ENCODE results near the gene MYPOP. TPM values are rescaled to one million over a fixed set of nuclear protein-coding genes. Genes with fewer than 3 reads are reported as not detected.

MYPOP gene
- total and polyA plus RNA-seq, 2 of the 13 experiments (the other 11 are each of a cell fraction or from before 2014, with no cell fraction given) = 2.3 to 2.7 TPM

DNA sequence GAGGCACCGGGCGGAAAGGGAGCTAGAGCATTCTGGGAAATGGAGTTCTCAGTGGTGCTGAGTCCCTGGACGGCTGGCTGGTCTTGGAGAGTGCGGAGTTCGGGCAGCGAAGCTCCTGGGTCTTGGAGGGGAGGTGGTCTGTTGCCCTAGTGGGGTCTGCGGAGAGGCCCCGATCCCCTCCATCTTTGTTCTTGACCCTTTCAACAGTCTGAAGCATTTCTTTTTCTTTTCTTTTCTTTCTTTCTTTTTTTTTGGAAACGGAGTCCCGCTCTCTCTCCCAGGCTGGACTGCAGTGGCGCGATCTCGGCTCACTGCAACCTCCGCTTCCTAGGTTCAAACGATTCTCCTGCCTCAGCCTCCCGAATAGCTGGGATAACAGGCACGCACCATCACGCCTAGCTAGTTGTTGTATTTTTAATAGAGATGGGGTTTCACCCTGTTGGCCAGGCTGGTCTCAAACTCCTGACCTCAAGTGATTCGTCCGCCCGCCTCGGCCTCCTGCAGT lies 39.0 kb downstream of the MYPOP start (continued):
- TF ChIP-seq ZBTB42 (CRISPR knock-in tag; IDR thresholded peaks at IDR 0.05) (no peak), ZNF513 (CRISPR knock-in tag; conservative IDR thresholded peaks at IDR 0.05) (no peak), KLF6 (CRISPR knock-in tag; IDR thresholded peaks at IDR 0.05) (no peak), ZMAT3 (CRISPR knock-in tag; conservative IDR thresholded peaks at IDR 0.05) (0 out of 2 replicates have a peak, but pooled peaks have one; percentile 12), TAF15 (IDR thresholded peaks at IDR 0.05; ENCODE audit: low read depth, low read length, poor library complexity, severe bottlenecking) (no peak), ZBTB14 (CRISPR knock-in tag; IDR thresholded peaks at IDR 0.05) (no peak), NR3C1 (CRISPR knock-in tag; IDR thresholded peaks at IDR 0.05) (no peak), SMAD9 (CRISPR knock-in tag; IDR thresholded peaks at IDR 0.05) (no peak), SNAPC2 (CRISPR knock-in tag; IDR thresholded peaks at IDR 0.05) (no peak), ZFP82 (CRISPR knock-in tag; IDR thresholded peaks at IDR 0.05; ENCODE audit: borderline replicate concordance) (no peak), GZF1 (CRISPR knock-in tag; IDR thresholded peaks at IDR 0.05) (0 out of 2 replicates have a peak, but pooled peaks have one; percentile 15), ZNF564 (CRISPR knock-in tag; IDR thresholded peaks at IDR 0.05) (peak; percentile 28; the same call in 1 of the 2 replicates), YY1 (IDR thresholded peaks at IDR 0.05; ENCODE audit: insufficient read depth, insufficient replicate concordance, low read depth, low read length) (no peak), IRX3 (CRISPR knock-in tag; IDR thresholded peaks at IDR 0.05; ENCODE audit: borderline replicate concordance, low read depth) (no peak), HOMEZ (CRISPR knock-in tag; IDR thresholded peaks at IDR 0.05; ENCODE audit: low read depth) (no peak), RBM22 (optimal IDR thresholded peaks at IDR 0.05; ENCODE audit: low read length) (no peak), PRMT3 (CRISPR knock-in tag; IDR thresholded peaks at IDR 0.05; ENCODE audit: borderline replicate concordance, low read depth) (no peak), SNRNP70 (IDR thresholded peaks at IDR 0.05; ENCODE audit: low read depth, low read length) (no peak)
- TF ChIP-seq, protein P1, sequence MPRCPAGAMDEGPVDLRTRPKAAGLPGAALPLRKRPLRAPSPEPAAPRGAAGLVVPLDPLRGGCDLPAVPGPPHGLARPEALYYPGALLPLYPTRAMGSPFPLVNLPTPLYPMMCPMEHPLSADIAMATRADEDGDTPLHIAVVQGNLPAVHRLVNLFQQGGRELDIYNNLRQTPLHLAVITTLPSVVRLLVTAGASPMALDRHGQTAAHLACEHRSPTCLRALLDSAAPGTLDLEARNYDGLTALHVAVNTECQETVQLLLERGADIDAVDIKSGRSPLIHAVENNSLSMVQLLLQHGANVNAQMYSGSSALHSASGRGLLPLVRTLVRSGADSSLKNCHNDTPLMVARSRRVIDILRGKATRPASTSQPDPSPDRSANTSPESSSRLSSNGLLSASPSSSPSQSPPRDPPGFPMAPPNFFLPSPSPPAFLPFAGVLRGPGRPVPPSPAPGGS (CRISPR knock-in tag; IDR thresholded peaks at IDR 0.05) = no peak
- TF ChIP-seq, protein P2, sequence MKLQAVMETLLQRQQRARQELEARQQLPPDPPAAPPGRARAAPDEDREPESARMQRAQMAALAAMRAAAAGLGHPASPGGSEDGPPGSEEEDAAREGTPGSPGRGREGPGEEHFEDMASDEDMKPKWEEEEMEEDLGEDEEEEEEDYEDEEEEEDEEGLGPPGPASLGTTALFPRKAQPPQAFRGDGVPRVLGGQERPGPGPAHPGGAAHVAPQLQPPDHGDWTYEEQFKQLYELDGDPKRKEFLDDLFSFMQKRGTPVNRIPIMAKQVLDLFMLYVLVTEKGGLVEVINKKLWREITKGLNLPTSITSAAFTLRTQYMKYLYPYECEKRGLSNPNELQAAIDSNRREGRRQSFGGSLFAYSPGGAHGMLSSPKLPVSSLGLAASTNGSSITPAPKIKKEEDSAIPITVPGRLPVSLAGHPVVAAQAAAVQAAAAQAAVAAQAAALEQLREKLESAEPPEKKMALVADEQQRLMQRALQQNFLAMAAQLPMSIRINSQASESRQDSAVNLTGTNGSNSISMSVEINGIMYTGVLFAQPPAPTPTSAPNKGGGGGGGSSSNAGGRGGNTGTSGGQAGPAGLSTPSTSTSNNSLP (IDR thresholded peaks at IDR 0.05; ENCODE audit: low read depth, low read length) = no peak
- TF ChIP-seq, protein P3, sequence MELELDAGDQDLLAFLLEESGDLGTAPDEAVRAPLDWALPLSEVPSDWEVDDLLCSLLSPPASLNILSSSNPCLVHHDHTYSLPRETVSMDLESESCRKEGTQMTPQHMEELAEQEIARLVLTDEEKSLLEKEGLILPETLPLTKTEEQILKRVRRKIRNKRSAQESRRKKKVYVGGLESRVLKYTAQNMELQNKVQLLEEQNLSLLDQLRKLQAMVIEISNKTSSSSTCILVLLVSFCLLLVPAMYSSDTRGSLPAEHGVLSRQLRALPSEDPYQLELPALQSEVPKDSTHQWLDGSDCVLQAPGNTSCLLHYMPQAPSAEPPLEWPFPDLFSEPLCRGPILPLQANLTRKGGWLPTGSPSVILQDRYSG (CRISPR knock-in tag; IDR thresholded peaks at IDR 0.05) = no peak
